ENCODE results near the gene GPC6. TPM values are rescaled to one million over a fixed set of nuclear protein-coding genes. Genes with fewer than 3 reads are reported as not detected.

GPC6 gene
- total RNA-seq, 2 experiments from 2014 or later, result not detected

DNA sequence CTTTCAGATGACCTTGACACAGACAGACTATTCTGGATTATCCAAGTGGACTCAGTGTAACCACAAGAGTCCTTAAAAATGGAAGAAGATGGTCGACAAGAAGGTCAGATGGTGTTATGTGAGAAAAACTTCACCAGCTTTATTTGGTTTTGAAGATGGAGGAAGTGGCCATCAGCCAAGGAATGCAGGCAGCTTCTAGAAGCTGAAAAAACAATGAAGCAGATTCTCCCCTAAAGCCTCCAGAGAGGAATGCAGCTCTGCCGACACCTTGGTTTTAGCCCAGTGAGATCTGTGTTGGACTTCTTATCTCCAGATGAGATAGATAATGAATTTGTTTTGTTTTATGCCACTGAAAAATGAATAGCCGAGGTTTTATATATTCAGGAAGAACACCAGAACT is 751.4 kb downstream of the GPC6 start:
- POLR2A ChIA-PET, result no interaction called here
- CTCF ChIA-PET, result no interaction called here

DNA sequence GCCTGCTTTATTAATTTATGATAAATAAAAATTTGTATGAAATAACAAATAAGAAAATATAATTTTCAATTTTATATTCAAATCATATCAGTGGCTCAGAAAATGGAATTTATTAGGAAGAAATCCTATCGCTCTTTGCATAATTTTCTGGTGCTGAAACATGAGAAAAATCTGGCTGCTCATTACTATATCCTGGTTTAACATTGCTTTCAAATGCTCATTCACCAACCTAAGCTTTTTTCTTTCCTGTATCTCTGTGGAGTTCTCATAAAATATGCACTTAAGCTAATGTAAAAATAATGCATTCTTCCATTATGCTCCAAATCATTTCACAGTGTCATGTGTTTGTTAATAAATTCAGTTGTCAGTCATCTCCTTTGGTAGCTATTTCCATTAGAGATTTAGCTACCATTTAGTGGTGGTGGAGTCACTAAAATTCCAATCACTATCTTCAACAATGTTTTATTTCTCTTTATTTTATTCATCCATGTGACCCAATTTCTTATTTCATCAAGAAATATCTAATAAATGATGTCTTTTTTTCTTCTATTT is 754.9 kb downstream of the GPC6 start:
- POLR2A ChIA-PET, result no interaction called here
- CTCF ChIA-PET, result no interaction called here

DNA sequence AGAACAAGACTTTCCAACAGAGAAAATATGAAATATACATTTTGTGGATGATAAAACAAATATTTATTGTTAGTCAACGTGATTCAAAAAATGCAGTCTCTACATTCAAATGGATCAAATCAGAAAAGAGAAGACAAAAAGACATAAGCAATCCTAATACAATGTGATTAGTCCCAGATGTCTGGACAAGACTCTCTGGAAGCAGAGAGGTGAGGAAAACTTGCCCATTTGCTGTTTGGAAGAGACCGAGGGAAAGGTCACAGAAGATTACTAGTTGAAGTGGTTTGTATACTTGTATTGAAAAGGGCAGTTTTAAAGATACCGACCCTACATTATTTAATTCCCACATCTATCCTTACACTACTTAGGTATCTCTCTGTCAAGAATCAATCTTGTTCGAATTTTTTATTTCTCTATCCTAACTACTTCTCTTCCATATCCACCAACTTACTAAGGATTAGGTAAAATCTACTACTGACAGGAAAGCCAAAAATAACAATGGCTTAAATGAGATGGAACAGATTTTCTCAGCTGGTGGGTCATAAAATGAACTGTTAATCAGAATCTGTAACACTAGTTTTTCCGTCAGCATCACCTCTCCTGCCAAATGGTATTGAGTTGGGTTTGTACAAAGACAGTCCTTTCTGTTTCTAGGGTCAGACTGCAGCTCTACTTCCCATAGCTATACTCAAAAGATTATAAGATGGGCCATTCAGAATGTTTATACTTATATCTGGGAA is 755.7 kb downstream of the GPC6 start:
- POLR2A ChIA-PET, result no interaction called here
- CTCF ChIA-PET, result no interaction called here

DNA sequence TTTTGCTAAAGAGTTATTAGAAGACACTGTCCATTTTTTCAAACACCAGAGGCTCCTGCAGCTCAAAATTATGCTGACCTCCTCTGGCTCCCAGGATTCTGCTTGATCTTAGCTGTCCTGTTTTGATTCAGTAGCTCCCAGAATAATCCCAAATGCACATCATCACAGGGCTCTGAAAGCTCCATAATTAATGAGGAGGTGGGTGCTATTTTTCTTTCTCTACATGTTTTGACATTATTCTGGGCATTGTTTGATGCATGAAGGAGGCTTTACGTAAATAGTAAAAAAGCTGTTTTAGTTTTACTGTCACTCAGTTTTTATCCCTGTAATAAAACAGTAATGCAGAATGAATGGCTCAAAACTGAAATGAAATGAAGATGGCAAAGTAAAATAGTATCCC is 757.4 kb downstream of the GPC6 start:
- ChIA-PET POLR2A (no interaction called here), CTCF (no interaction called here)

DNA sequence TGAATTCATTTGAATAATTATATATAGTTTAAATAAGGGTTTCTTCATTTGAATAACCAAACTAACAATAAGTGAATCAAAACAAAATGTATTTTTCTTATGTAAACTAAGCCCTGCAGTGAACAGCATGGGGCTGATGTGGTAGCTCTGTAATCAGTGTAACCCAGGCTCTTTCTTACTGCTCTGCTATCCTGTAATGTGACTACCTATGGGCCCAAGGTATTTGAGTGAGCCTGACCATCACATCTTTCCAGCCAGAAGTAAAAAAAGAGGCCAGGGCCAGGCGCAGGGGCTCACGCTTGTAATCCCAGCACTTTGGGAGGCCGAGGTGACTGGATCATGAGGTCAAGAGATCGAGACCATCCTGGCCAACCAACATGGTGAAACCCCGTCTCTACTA is 758.3 kb downstream of the GPC6 start:
- ChIA-PET CTCF (no interaction called here), POLR2A (no interaction called here)

DNA sequence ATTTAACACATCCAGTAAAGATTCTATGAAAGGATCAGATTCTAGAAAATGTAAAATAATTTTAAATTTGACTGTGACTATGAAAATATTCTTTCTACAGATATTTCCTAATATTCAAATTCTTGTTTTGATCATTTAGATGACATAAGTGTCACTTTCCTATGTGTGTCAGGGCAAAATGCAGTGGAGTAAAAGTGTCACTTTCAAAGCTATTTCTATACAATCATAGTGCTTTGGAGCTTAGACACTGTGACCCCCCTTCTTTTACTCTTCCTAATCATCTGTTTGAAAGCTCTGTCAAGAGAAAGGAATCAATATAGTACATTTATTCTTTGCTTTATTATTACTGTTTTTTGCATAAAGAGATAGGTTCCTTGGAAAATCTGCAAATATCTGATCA is 760.9 kb downstream of the GPC6 start:
- CTCF ChIA-PET, result no interaction called here
- POLR2A ChIA-PET, result no interaction called here

DNA sequence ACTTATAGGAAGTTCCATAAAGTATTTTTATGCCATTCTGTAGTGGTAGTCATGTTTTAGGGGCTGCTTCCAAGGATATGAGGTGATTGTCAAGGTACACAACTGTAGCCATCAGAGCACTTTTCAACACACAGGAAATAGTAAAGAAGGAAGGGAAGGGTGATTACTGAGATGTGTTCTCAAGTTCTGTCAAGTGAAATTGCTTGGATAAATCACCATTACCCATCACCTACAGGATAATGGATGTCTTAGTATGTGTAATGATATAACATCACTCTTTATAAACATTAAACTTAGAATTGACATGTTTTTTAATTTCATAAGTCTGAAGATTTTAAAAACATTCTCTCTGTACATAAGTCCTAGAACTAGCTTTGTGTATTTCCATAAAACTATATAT is 765.0 kb downstream of the GPC6 start:
- ChIA-PET CTCF (no interaction called here), POLR2A (no interaction called here)

- CTCF ChIA-PET, result no interaction called here
Observed at GRCh38 chr13:93996481-93996880, 769.9 kb downstream of the GPC6 start.

GRCh38 chr13:94006296-94006695 is 779.7 kb downstream of the GPC6 start:
- POLR2A ChIA-PET, result no interaction called here
- CTCF ChIA-PET, result no interaction called here

More at GRCh38 chr13:93996481-93996880, 769.9 kb downstream of the GPC6 start:
- POLR2A ChIA-PET, result no interaction called here

DNA sequence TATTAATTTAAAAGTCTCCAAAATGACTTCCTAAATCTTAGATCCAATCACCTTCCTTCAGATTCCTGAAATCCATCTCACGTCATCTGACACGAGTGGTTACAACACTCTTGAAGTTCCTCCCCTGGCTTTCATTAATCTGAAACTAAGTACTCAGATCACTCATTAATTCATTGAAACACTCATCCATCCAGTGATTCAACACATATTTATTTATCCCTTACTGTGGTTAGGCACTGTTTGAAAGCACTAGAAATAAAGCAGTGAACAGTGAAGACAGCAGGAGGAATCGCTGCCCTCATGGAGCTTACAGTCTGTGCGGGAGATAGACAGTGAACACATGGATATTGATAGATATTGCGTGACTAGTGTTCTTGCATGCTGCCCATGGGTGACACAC is 780.5 kb downstream of the GPC6 start:
- ChIA-PET CTCF (no interaction called here), POLR2A (no interaction called here)

GRCh38 chr13:94009701-94010100 is 783.1 kb downstream of the GPC6 start:
- ChIA-PET POLR2A (no interaction called here), CTCF (no interaction called here)

DNA sequence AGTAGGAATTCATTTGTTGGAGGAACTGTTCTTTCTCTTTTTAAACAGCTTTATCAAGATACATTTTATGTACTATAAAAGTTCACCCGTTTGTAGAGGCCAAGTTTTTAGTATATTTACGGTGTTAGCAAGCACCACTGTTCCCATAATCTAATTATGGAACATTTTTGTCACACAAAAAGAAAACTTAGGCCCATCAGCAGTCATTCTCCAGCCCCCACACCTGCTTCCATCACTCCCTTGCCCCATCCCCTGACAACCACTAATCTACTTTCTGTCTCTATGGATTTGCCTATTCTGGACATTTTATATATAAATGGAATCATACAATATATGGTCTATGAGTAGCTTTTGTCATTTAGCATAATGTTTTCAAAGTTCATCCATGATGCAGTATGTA is 787.9 kb downstream of the GPC6 start:
- ChIA-PET CTCF (no interaction called here), POLR2A (no interaction called here)

DNA sequence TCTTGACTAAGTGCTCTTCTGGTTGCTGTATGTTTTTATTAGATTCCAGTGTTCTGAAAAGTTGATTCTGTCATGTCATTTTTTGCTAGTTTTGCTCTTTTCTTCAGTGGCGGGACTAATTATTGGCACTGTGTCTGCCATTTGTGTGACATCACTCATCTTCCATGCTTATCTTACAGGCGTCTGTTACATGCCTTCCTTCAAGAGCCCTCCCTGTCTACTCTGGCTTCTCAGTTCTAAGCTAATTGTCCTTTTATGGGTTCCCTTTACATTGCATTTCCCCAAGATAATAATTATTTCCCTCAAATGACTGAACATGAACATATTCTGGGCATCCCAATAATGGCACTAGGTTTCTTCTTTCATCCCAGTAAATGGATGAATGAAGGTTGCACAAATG is 793.8 kb downstream of the GPC6 start:
- CTCF ChIA-PET, result no interaction called here
- POLR2A ChIA-PET, result no interaction called here

DNA sequence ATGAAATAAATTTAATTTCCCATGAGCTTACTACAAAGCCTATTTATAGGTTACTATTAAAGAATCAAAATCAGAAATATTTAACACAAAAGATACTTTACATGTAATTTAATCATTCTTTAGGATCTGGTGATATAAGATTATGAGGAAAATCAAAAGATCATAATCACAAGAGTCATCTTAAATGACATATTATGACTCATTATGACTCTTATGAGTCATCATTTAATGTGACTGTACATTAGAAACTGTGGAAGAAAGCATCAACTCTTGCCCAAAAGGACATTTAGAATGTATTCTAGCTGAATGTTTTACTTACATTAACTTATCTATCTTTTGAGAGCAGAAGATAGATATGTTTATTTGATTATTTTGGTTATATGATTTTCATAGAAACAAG is 794.2 kb downstream of the GPC6 start:
- ChIA-PET CTCF (no interaction called here), POLR2A (no interaction called here)

DNA sequence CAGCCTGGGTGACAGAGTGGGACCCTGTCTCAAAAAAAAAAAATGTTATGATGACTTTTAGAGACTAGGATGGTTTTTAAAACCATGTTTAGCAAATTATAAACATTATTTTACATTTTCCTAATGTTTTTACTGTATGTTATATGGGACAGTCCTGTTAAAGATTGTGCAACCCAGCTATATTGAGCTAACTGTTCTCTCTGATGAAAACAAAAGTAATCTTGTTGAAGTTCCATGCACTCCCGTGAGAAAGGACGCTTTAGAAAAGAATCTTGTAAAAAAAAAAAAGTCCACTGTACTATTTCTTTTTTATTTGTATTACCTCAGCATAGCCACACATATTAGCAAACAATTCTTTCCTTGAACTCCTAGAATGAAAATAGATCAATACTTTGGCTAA is 801.6 kb downstream of the GPC6 start:
- CTCF ChIA-PET, result no interaction called here
- POLR2A ChIA-PET, result no interaction called here

- ChIA-PET POLR2A (no interaction called here), CTCF (no interaction called here)
Observed at GRCh38 chr13:94028650-94029049, 802.0 kb downstream of the GPC6 start.

DNA sequence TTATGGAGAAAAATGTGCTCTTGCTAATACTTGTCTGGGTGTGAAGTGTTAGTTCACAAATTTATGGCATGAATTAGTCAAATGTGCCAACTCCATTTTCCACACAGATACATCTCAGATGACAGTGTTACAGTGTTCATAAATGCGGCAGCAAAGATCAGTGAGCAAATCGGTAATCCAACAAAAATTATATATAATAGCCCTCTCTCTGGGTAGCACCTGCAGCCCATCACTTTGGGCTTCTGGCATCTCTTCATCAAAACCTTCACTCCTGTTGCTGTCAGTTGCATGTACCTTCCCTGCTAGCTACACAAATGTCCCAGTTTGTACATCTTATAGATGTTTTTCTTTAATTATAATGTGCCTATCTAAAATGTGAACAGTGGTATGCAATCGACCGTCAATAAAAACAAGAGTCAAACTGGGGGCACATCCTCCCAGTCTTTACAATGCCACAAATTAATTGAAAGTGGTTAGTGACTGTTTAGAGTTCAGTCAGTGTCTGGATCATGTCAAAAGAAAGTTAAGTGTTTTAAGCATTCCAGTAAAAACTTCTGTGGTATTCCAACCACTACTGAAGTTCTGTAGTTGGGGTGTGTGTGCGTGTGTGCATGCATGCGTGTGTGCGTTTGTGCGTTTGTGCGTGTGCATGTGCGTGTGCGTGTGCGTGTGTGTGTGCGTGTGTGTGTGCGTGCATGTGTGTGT is 804.0 kb downstream of the GPC6 start:
- ChIA-PET POLR2A (no interaction called here), CTCF (no interaction called here)

- POLR2A ChIA-PET, result no interaction called here
- CTCF ChIA-PET, result no interaction called here
Observed at GRCh38 chr13:94031609-94032008, 805.0 kb downstream of the GPC6 start.

DNA sequence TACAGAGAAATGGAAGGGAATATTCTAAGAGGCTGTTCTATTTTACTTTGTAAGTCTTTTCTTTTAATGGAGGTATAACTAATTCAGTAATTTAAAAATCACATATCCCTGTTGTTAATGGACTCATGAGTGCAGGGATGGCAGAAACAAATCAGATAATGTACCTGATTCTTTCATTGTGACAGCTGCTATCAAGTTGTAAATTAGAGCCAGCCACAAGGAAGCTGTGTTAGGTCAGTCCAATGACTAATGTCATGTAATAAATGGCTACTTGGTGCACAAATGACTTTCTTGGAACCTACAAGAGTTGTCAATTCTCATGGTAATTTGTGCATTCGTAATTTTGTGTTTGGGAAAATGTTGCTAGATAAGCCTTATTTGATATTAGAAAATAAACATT is 806.5 kb downstream of the GPC6 start:
- ChIA-PET POLR2A (no interaction called here), CTCF (no interaction called here)

- CTCF ChIA-PET, result no interaction called here
- POLR2A ChIA-PET, result no interaction called here
Observed at GRCh38 chr13:94033830-94034642, 807.4 kb downstream of the GPC6 start.

- ChIA-PET CTCF (no interaction called here), POLR2A (no interaction called here)
Observed at GRCh38 chr13:94050039-94050438, 823.4 kb downstream of the GPC6 start.
